Body of pancreas (tissue), 4 donors: ENCODE results near the gene KLK7. TPM values are rescaled to one million over a fixed set of nuclear protein-coding genes. Genes with fewer than 3 reads are reported as not detected.
"Not testable (repeated sequence)": the region's sequence is repeated elsewhere in the genome, so short reads cannot be mapped to it uniquely, and the experiment has no call there.

Experiments used
- ATAC-seq: fragments of 150-250 bp; one replicate; pipeline ENCODE4 v1.9.1; 2016
- DNase-seq, 4 donors: peaks; one replicate each; pipeline ENCODE4 v3.0.0-alpha.2; 2019
- H3K27ac ChIP-seq, 4 donors: fragments of 200-600 bp; sonication (generic); 1 replicate in 3 of 4; 2 replicates in 1 of 4; pipeline versions ENCODE4 v1.5.1 to v1.6.1; 2016 to 2019; ENCODE audit warnings: mild to moderate bottlenecking in 1 of 4, mixed read lengths in 1 of 4, moderate library complexity in 1 of 4
- H3K27me3 ChIP-seq, 2 donors: fragments of 200-600 bp; sonication (generic); one replicate each; pipeline ENCODE4 v1.6.0; 2016; ENCODE audit warnings: mild to moderate bottlenecking in 1 of 2
- H3K36me3 ChIP-seq, 2 donors: fragments of 200-600 bp; sonication (generic); replicated peaks in 1 of 2; 2 replicates each; pipeline ENCODE4 v1.5.1; 2016; ENCODE audit warnings: low read depth in 2 of 2; ENCODE audit not compliant: insufficient read depth in 1 of 2
- H3K4me1 ChIP-seq: fragments of 200-600 bp; sonication (generic); one replicate; pipeline ENCODE4 v1.6.0; 2016
- H3K4me3 ChIP-seq, 2 donors: fragments of 200-600 bp; sonication (generic); 1 replicate in 1 of 2; 2 replicates in 1 of 2; pipeline ENCODE4 v1.5.1; 2016 to 2019
- H3K9me3 ChIP-seq, 3 donors: fragments of 200-600 bp; sonication (generic); 1 replicate in 2 of 3; 2 replicates in 1 of 3; pipeline ENCODE4 v1.5.1; 2016
- CTCF ChIP-seq, 7 experiments: fragments of 450-650 bp in 4 of 7; fragments of 200-600 bp in 3 of 7; sonication (generic) in 3 of 7; IDR thresholded peaks; one replicate each; pipeline ENCODE4 v1.5.1; 2016 to 2019; ENCODE audit warnings: antibody characterized with exemption in 7 of 7
- POLR2A ChIP-seq, 3 donors: fragments of 450-650 bp; IDR thresholded peaks; one replicate each; pipeline ENCODE4 v1.6.1; 2016; ENCODE audit warnings: antibody characterized with exemption in 3 of 3, mild to moderate bottlenecking in 2 of 3
- WGBS, 2 donors: methylation state at CpG; one replicate each; pipeline ENCODE4 v1.1.5; 2017; 5-methylcytosine and 5-hydroxymethylcytosine counted together
- intact Hi-C: fragments of 100-400 bp; cut with DNase I; formaldehyde crosslinking; loops from one replicate; pipeline ENCODE4 v1.15.1; 2023
- total RNA-seq, 2 donors: library from RNA; depleted of rRNA; stranded (reverse); fragments of >200 nt; gene quantifications; one replicate each; pipeline ENCODE4 v1.1.0, GENCODE V29; 2016

Gene KLK7
- total RNA-seq, 2 donors from 2014 or later = 4.2 TPM; not detected in 1

GRCh38 chr19:50977626-50978025 is 6.1 kb downstream of the KLK7 start:
- Histone ChIP-seq H3K4me1 (no peaks in the 10 kb centered on the region), H3K27me3 (no peaks in the 10 kb centered on the region), H3K36me3 (no peaks in the 10 kb centered on the region), H3K4me3 (no peak overlapping the region), H3K27ac (no peak overlapping the region), H3K9me3 (no peaks in the 10 kb centered on the region)
- intact Hi-C loops = no loop called here
- no peak for DNase-seq
- no peak for ATAC-seq
- WGBS, 2 donors = 52 to 55% methylated on average over 4 of the region's 4 CpGs
- TF ChIP-seq CTCF (IDR thresholded peaks at IDR 0.05) (no peak), POLR2A (IDR thresholded peaks at IDR 0.05) (no peak)

- no peak for ATAC-seq
- no peak overlapping the region for H3K27ac ChIP-seq
- intact Hi-C loops = no loop called here
These were observed 8.0 kb downstream of the KLK7 start for GRCh38 chr19:50975766-50976165.

DNA sequence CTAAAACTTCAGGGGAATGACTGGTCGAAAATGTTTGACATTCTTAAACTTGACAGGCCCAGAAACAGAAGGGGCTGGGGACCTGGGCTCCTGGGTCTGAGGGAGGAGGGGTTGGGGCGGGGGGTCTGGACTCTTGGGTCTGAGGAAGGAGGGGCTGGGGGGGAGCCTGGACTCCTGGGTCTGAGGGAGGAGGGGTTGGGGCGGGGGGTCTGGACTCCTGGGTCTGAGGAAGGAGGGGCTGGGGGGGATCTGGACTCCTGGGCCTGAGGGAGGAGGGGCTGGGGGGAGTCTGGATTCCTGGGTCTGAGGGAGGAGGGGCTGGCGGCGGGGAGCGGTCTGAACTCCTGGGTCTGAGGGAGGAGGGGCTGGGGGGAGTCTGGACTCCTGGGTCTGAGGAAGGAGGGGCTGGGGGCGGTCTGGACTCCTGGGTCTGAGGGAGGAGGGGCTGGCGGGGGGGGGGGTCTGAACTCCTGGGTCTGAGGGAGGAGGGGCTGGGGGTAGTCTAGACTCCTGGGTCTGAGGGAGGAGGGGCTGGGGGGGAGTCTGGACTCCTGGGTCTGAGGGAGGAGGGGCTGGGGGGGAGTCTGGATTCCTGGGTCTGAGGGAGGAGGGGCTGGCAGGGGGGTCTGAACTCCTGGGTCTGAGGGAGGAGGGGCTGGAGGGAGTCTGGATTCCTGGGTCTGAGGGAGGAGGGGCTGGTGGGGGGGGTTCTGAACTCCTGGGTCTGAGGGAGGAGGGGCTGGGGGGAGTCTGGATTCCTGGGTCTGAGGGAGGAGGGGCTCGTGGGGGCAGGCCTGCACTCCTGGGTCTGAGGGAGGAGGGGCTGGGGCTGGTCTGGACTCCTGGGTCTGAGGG is 8.8 kb downstream of the KLK7 start:
- Histone ChIP-seq H3K4me1 (no peaks in the 10 kb centered on the region), H3K27me3 (no peaks in the 10 kb centered on the region), H3K9me3 (no peaks in the 10 kb centered on the region), H3K4me3 (no peak overlapping the region), H3K27ac (no peak overlapping the region), H3K36me3 (no peaks in the 10 kb centered on the region)
- 10 to 14% methylated on average over 2 to 9 of the region's 9 CpGs for WGBS, 2 donors
- no peak for TF ChIP-seq CTCF (IDR thresholded peaks at IDR 0.05)
- no peak for TF ChIP-seq POLR2A (IDR thresholded peaks at IDR 0.05)
- no peak for ATAC-seq
- DNase-seq = no peak
- intact Hi-C loops = no loop called here

More at GRCh38 chr19:50975766-50976165, 8.0 kb downstream of the KLK7 start:
- Histone ChIP-seq H3K9me3 (no peaks in the 10 kb centered on the region), H3K36me3 (no peaks in the 10 kb centered on the region), H3K4me1 (no peaks in the 10 kb centered on the region), H3K27me3 (no peaks in the 10 kb centered on the region), H3K4me3 (no peak overlapping the region)
- TF ChIP-seq POLR2A (IDR thresholded peaks at IDR 0.05) = no peak
- TF ChIP-seq CTCF (IDR thresholded peaks at IDR 0.05) = no peak
- 10 to 11% methylated on average over 8 of the region's 8 CpGs for WGBS, 2 donors
- no peak for DNase-seq

- 54 to 61% methylated on average over 8 to 9 of the region's 9 CpGs for WGBS, 2 donors
- intact Hi-C loops = no loop called here
- H3K4me1 ChIP-seq = no peaks in the 10 kb centered on the region
These were observed 10.8 kb downstream of the KLK7 start for GRCh38 chr19:50972795-50973376.

GRCh38 chr19:50969810-50970209 is 13.9 kb downstream of the KLK7 start:
- H3K27me3 ChIP-seq, H3K27ac ChIP-seq: not testable (repeated sequence)
- WGBS, 2 donors = 58 to 64% methylated on average over 3 of the region's 3 CpGs

More at GRCh38 chr19:50972795-50973376, 10.8 kb downstream of the KLK7 start:
- TF ChIP-seq POLR2A (IDR thresholded peaks at IDR 0.05) (no peak), CTCF (IDR thresholded peaks at IDR 0.05) (no peak)
- H3K27ac ChIP-seq = no peak overlapping the region
- no peaks in the 10 kb centered on the region for H3K9me3 ChIP-seq
- no peak for DNase-seq
- no peak for ATAC-seq
- no peaks in the 10 kb centered on the region for H3K36me3 ChIP-seq
- H3K4me3 ChIP-seq = no peak overlapping the region
- no peaks in the 10 kb centered on the region for H3K27me3 ChIP-seq

More at GRCh38 chr19:50969810-50970209, 13.9 kb downstream of the KLK7 start:
- H3K36me3 ChIP-seq, H3K9me3 ChIP-seq, DNase-seq, intact Hi-C loops, H3K4me1 ChIP-seq, H3K4me3 ChIP-seq, ATAC-seq: not testable (repeated sequence)
